H9 (cell line): ENCODE measurements around the gene DYNC1H1. TPM values are rescaled to one million over a fixed set of nuclear protein-coding genes. Genes with fewer than 3 reads are reported as not detected.

Experiments
- DNase-seq: peaks from one replicate; pipeline ENCODE4 v3.0.0-alpha.2; 2017
- H2AFZ ChIP-seq: one replicate; pipeline ENCODE4 v1.6.1; 2013; ENCODE audit warnings: mild to moderate bottlenecking, low read length, control low read depth, moderate library complexity
- H2AK5ac ChIP-seq: 2 replicates; pipeline ENCODE4 v1.6.1; 2013; ENCODE audit warnings: low read length, control low read depth, mixed read lengths; ENCODE audit not compliant: insufficient read length
- H2BK120ac ChIP-seq: one replicate; pipeline ENCODE4 v1.6.1; 2013; ENCODE audit warnings: low read depth, mild to moderate bottlenecking, low read length, control low read depth, inconsistent platforms; ENCODE audit not compliant: poor library complexity, severe bottlenecking
- H2BK12ac ChIP-seq: 2 replicates; pipeline ENCODE4 v1.6.1; 2013; ENCODE audit warnings: low read length, control low read depth, mixed read lengths, low read depth; ENCODE audit not compliant: insufficient read length
- H2BK15ac ChIP-seq: 2 replicates; pipeline ENCODE4 v1.6.1; 2013; ENCODE audit warnings: low read depth, low read length, control low read depth
- H2BK20ac ChIP-seq: one replicate; pipeline ENCODE4 v1.6.1; 2013; ENCODE audit warnings: low read depth, mild to moderate bottlenecking, low read length, control low read depth, inconsistent platforms; ENCODE audit not compliant: poor library complexity, severe bottlenecking
- H2BK5ac ChIP-seq: 2 replicates; pipeline ENCODE4 v1.6.1; 2013; ENCODE audit warnings: low read length, control low read depth, mixed read lengths; ENCODE audit not compliant: insufficient read length
- H3K14ac ChIP-seq: 2 replicates; pipeline ENCODE4 v1.6.1; 2013; ENCODE audit warnings: low read length, control low read depth; ENCODE audit not compliant: insufficient read depth
- H3K18ac ChIP-seq: 2 replicates; pipeline ENCODE4 v1.6.1; 2013; ENCODE audit warnings: low read depth, mild to moderate bottlenecking, mixed read lengths, low read length, control low read depth; ENCODE audit not compliant: insufficient read length
- H3K23ac ChIP-seq: 2 replicates; pipeline ENCODE4 v1.6.1; 2013; ENCODE audit warnings: low read length, control low read depth, mixed read lengths, low read depth; ENCODE audit not compliant: insufficient read length
- H3K23me2 ChIP-seq: 2 replicates; pipeline ENCODE4 v1.6.1; 2013; ENCODE audit warnings: low read depth, mild to moderate bottlenecking, mixed read lengths, low read length, control low read depth; ENCODE audit not compliant: insufficient read length, poor library complexity, severe bottlenecking
- H3K27ac ChIP-seq: 2 replicates; pipeline ENCODE4 v1.5.1; 2013; ENCODE audit warnings: low read length, control low read depth, mixed read lengths, low read depth; ENCODE audit not compliant: insufficient read length
- H3K27me3 ChIP-seq: 2 replicates; pipeline ENCODE4 v1.6.1; 2013; ENCODE audit warnings: low read length, control low read depth, inconsistent platforms; ENCODE audit not compliant: insufficient read depth
- H3K4ac ChIP-seq: 2 replicates; pipeline ENCODE4 v1.6.1; 2013; ENCODE audit warnings: low read depth, mild to moderate bottlenecking, control low read depth, inconsistent platforms, low read length, moderate library complexity
- H3K4me1 ChIP-seq: 2 replicates; pipeline ENCODE4 v1.6.1; 2013; ENCODE audit warnings: low read length, control low read depth, inconsistent platforms; ENCODE audit not compliant: insufficient read depth
- H3K4me2 ChIP-seq: 2 replicates; pipeline ENCODE4 v1.6.1; 2013; ENCODE audit warnings: low read length, control low read depth, mixed read lengths; ENCODE audit not compliant: insufficient read length, insufficient read depth
- H3K56ac ChIP-seq: 2 replicates; pipeline ENCODE4 v1.6.1; 2013; ENCODE audit warnings: low read depth, mild to moderate bottlenecking, mixed read lengths, low read length, control low read depth; ENCODE audit not compliant: insufficient read length
- H3K79me1 ChIP-seq: 2 replicates; pipeline ENCODE4 v1.6.1; 2013; ENCODE audit warnings: low read depth, mild to moderate bottlenecking, moderate library complexity, low read length, control low read depth, inconsistent platforms; ENCODE audit not compliant: insufficient read depth, poor library complexity, severe bottlenecking
- H3K79me2 ChIP-seq: 2 replicates; pipeline ENCODE4 v1.6.1; 2013; ENCODE audit warnings: low read length, control low read depth, inconsistent platforms; ENCODE audit not compliant: insufficient read depth
- H3K9ac ChIP-seq: 2 replicates; pipeline ENCODE4 v1.6.1; 2013; ENCODE audit warnings: low read length, control low read depth, mixed read lengths; ENCODE audit not compliant: insufficient read length; ENCODE audit errors: extremely low read depth
- H3K9me3 ChIP-seq: one replicate; pipeline ENCODE4 v1.6.1; 2013; ENCODE audit warnings: low read depth, low read length, inconsistent platforms; ENCODE audit not compliant: control insufficient read depth
- H3T11ph ChIP-seq: one replicate; pipeline ENCODE4 v1.6.1; 2013; ENCODE audit warnings: mild to moderate bottlenecking, low read length, control low read depth, inconsistent platforms
- H4K20me1 ChIP-seq: one replicate; pipeline ENCODE4 v1.6.1; 2013; ENCODE audit not compliant: control insufficient read depth, insufficient read length, insufficient read depth
- H4K5ac ChIP-seq: 2 replicates; pipeline ENCODE4 v1.6.1; 2013; ENCODE audit warnings: low read depth, mild to moderate bottlenecking, mixed read lengths, low read length, control low read depth; ENCODE audit not compliant: insufficient read length
- H4K8ac ChIP-seq: replicated peaks from 2 replicates; pipeline ENCODE4 v1.6.1; 2013; ENCODE audit warnings: low read length, control low read depth, mixed read lengths, low read depth; ENCODE audit not compliant: insufficient read length
- H4K91ac ChIP-seq: 2 replicates; pipeline ENCODE4 v1.6.1; 2013; ENCODE audit warnings: low read depth, mild to moderate bottlenecking, moderate library complexity, mixed read lengths, low read length, control low read depth; ENCODE audit not compliant: insufficient read length
- H3K27ac Mint-ChIP-seq, 3 experiments: 2 replicates in 2 of 3; 3 replicates in 1 of 3; pipeline ENCODE4 v1.8.0; 2020 to 2021; ENCODE audit warnings: mixed read lengths in 3 of 3, mild to moderate bottlenecking in 1 of 3, moderate library complexity in 1 of 3
- H3K27me3 Mint-ChIP-seq: 2 replicates; pipeline ENCODE4 v1.8.0; 2021; ENCODE audit warnings: low read depth, mild to moderate bottlenecking, moderate library complexity, mixed read lengths
- H3K36me3 Mint-ChIP-seq, 3 experiments: 2 replicates in 2 of 3; 3 replicates in 1 of 3; pipeline ENCODE4 v1.8.0; 2020 to 2021; ENCODE audit warnings: low read depth in 3 of 3, mixed read lengths in 3 of 3; ENCODE audit not compliant: insufficient read depth in 1 of 3
- H3K4me1 Mint-ChIP-seq, 2 experiments: 2 replicates each; pipeline ENCODE4 v1.8.0; 2020; ENCODE audit warnings: mixed read lengths in 2 of 2
- H3K4me3 Mint-ChIP-seq, 2 experiments: 2 replicates in 1 of 2; 3 replicates in 1 of 2; pipeline ENCODE4 v1.8.0; 2020 to 2021; ENCODE audit warnings: mild to moderate bottlenecking in 2 of 2, mixed read lengths in 2 of 2, moderate library complexity in 1 of 2
- H3K9me3 Mint-ChIP-seq, 2 experiments: 2 replicates in 1 of 2; 3 replicates in 1 of 2; pipeline ENCODE4 v1.8.0; 2020; ENCODE audit warnings: mild to moderate bottlenecking in 2 of 2, mixed read lengths in 2 of 2, moderate library complexity in 1 of 2
- CTCF ChIP-seq: fragments of 200-600 bp; sonication (generic); conservative IDR thresholded peaks from 3 replicates; pipeline ENCODE4 v1.8.0; 2021; ENCODE audit warnings: antibody characterized with exemption, mild to moderate bottlenecking
- WGBS: extraction: QIAGEN DNeasy Blood & Tissue Kit; methylation state at CpG from one replicate; pipeline ENCODE4 v1.1.7; 2013; ENCODE audit warnings: missing lambda C conversion rate, low lambda C conversion rate, mixed read lengths; ENCODE audit not compliant: insufficient read length; ENCODE audit errors: extremely low coverage; 5-methylcytosine and 5-hydroxymethylcytosine counted together
- total RNA-seq: library from RNA; stranded (reverse); gene quantifications from 2 replicates; pipeline ENCODE4 v1.2.1, GENCODE V29; 2021

Gene DYNC1H1
- total RNA-seq, 1 experiment from 2014 or later, result 359 TPM

GRCh38 chr14:102046337-102047278 is 82.2 kb downstream of the DYNC1H1 start:
- peaks cover 61 to 90% (median 81%) of the 10 kb centered on the region in 3 experiments for H3K36me3 Mint-ChIP-seq
- TF ChIP-seq CTCF, result peak; percentile 80
- H3K23ac ChIP-seq, result no peak overlapping the region
- H3K4me1 Mint-ChIP-seq, result peaks cover 3 to 11% of the 10 kb centered on the region in 2 experiments
- H4K91ac ChIP-seq, result no peak overlapping the region
- H2AK5ac ChIP-seq, result no peak overlapping the region
- no peaks in the 10 kb centered on the region for H4K20me1 ChIP-seq
- no peak overlapping the region for H3K4ac ChIP-seq
- H4K8ac ChIP-seq, result no peak overlapping the region
- H3K79me2 ChIP-seq, result no peaks in the 10 kb centered on the region
- H3K4me3 Mint-ChIP-seq, result no peak overlapping the region; a peak in 2 of 5 replicates
- H3K14ac ChIP-seq, result no peak overlapping the region
- H2BK20ac ChIP-seq, result no peak overlapping the region
- H3T11ph ChIP-seq, result no peak overlapping the region
- H3K56ac ChIP-seq, result no peak overlapping the region
- H2BK15ac ChIP-seq, result no peak overlapping the region
- H3K18ac ChIP-seq, result no peak overlapping the region
- H3K27me3 Mint-ChIP-seq, result no peaks in the 10 kb centered on the region; the same call in 1 of the 2 replicates
- H3K27me3 ChIP-seq, result no peaks in the 10 kb centered on the region
- H3K9me3 ChIP-seq, result no peaks in the 10 kb centered on the region
- no peak overlapping the region for H2AFZ ChIP-seq
- H4K5ac ChIP-seq, result no peak overlapping the region
- no peaks in the 10 kb centered on the region for H3K9me3 Mint-ChIP-seq
- no peak overlapping the region for H2BK120ac ChIP-seq
- no peak overlapping the region for H2BK5ac ChIP-seq
- peak overlapping the region in 2 of 3 experiments; percentile 57 to 91; a peak in 4 of 7 replicates for H3K27ac Mint-ChIP-seq
- H3K23me2 ChIP-seq, result no peaks in the 10 kb centered on the region
- no peak overlapping the region for H2BK12ac ChIP-seq
- H3K79me1 ChIP-seq, result no peaks in the 10 kb centered on the region
- H3K9ac ChIP-seq, result no peak overlapping the region
- H3K27ac ChIP-seq, result no peak overlapping the region
- H3K4me2 ChIP-seq, result no peak overlapping the region
- no peaks in the 10 kb centered on the region for H3K4me1 ChIP-seq
- WGBS, result no CpG with 5 or more reads among the region's 23 CpGs
- DNase-seq, result peak; percentile 97
